Left lobe of liver (tissue), 2 donors: ENCODE data around the gene CMTM1. TPM values are rescaled to one million over a fixed set of nuclear protein-coding genes. Genes with fewer than 3 reads are reported as not detected.
"Not testable (repeated sequence)": the region's sequence is repeated elsewhere in the genome, so short reads cannot be mapped to it uniquely, and the experiment has no call there.

Source experiments
- ATAC-seq: fragments of 200-7000 bp; cut with Tn5 transposase; one replicate; pipeline ENCODE4 v1.9.1; 2020; ENCODE audit warnings: mild to moderate bottlenecking, moderate library complexity
- DNase-seq: peaks from one replicate; pipeline ENCODE4 v3.0.0-alpha.2; 2020; ENCODE audit warnings: low spot score
- total RNA-seq: library from RNA; stranded (reverse); gene quantifications from one replicate; pipeline ENCODE4 v1.2.1, GENCODE V29; 2021
- donor health status: DM: no; HTN: no; CAD: no; lungs with moderate emphysema.
- donor health status: DM: no; HTN: yes; CAD: no.

CMTM1 gene
- total RNA-seq, 1 donor from 2014 or later, result 0.98 TPM

GRCh38 chr16:66588981-66589713, 22.9 kb downstream of the CMTM1 start:
- ATAC-seq (peak; percentile 76), DNase-seq (no peak)

GRCh38 chr16:66590322-66590721, 24.1 kb downstream of the CMTM1 start:
- DNase-seq, result no peak
- no peak for ATAC-seq

- DNase-seq (no peak), ATAC-seq (no peak)
Measured at GRCh38 chr16:66591018-66591417, 24.8 kb downstream of the CMTM1 start.

DNA sequence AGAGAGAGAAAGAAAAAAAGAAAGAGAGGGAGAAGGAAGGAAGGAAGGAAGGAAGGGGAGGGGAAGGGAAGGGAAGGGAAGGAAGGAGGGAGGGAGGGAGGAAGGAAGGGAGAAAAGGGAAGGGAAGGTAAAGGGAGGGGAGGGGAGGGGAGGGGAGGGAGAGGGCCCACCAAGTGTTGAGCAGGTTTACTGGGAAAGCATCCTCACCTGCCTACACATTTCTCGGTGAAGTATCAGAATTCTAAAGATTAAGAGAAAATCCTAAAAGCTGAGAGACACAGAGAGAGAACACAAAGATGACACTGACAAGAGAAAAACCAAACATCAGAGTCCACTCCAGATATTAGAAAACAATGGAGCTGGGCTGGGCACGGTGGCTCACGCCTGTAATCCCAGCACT, 26.0 kb downstream of the CMTM1 start:
- ATAC-seq, result no peak
- no peak for DNase-seq

DNA sequence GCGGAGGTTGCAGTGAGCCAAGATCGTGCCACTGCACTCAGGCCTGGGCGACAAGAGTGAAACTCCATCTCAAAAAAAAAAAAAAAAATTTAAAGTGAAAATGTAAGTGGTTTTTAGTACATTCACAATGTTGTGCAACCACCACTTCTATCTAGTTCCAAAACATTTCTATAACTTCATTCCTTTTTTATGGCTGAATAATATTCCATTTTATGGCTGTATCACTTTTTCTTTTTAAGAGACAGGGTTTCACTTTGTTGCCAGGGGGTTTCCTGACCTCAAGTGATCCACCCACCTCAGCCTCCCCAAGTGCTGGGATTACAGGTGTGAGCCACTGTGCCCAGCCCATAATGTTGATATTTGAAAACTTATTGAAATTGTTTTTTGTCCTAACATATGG, 26.6 kb downstream of the CMTM1 start:
- ATAC-seq, result no peak

GRCh38 chr16:66594739-66595138, 28.5 kb downstream of the CMTM1 start:
- DNase-seq (no peak), ATAC-seq (no peak)

More for the DNA sequence above, 26.6 kb downstream of the CMTM1 start:
- DNase-seq, result no peak

- ATAC-seq, result not testable (repeated sequence)
Measured at GRCh38 chr16:66596559-66596958, 30.3 kb downstream of the CMTM1 start.

DNA sequence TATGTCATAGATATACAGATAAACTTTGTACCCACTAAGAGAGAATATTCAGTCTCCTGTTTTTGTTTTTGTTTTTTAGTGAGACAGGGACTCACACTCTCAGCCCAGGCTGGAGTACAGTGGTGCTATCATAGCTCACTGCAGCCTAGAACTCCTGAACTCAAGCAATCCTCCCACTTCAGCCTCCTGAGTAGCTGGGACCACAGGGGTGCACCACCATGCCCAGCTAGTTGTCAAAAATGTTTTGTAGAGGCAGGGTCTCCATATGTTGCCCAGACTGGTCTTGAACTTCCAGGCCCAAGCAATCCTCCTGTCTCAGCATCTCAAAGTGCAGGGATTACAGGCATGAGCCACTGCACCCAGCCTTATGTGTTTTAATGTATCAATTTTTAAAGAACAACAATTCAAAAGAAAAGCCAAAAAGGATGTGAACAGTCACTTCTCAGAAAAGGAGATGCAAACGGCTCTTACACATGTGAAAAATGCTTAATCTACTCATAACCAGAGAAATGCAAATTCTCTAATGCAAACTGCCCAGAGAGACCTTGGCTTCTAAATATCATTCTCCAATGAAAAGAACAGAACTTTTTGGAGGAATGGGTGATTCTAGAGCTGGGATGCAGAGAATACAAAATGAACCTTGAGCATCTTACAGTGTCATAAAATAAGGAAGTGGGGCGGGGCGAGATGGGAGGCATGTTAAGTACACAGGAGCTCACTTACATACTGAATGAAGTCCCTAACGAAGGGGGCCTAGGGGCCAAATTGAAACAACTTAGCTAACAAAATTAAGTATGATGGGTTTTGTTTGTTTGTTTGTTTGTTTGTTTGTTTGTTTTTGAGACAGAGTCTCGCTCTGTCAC, 31.0 kb downstream of the CMTM1 start:
- ATAC-seq (no peak), DNase-seq (no peak)

More at GRCh38 chr16:66596559-66596958, 30.3 kb downstream of the CMTM1 start:
- not testable (repeated sequence) for DNase-seq

GRCh38 chr16:66598111-66598510, 31.9 kb downstream of the CMTM1 start:
- DNase-seq (no peak), ATAC-seq (no peak)

GRCh38 chr16:66599726-66600125, 33.5 kb downstream of the CMTM1 start:
- no peak for DNase-seq
- ATAC-seq, result no peak

DNA sequence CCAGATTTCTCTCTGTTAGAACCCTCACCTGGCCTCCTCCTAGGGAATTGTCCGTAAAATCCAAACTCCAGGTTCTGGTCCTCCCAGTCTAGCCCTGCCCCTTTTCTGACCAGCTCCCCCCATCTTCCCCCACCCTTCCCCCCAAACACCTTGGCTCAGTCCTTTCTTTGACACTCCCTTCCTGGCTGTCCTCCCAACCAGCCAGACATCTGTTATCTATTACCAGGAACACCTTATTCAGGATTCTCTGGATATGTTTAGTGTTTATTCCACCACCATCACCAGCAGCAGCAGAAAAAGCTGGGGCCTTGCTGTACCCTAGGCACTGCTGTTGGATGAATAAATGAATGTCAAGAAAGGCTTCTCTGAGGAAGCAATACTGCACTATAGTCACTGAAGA, 34.2 kb downstream of the CMTM1 start:
- no peak for DNase-seq
- ATAC-seq, result no peak

DNA sequence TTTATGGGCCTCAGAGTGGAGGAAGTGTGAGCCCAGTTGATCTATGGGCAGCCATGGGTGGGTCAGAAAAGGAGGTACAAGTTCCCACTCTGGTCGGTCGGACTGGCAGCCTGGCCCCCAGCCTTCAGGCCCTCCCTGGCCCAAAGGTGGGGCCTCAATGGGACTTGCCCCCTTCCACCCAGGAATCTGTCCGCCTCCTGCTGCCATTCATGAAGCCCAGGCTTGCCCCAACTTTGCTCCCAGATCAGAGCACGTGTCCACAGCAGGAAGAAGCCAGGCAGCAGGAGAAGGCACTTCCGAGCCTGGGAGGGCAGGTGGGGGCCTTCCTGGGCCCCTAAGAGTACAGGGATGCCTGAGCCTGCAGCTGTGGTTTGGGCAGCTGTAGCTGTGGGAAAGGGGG, 35.2 kb downstream of the CMTM1 start:
- ATAC-seq (no peak), DNase-seq (no peak)

GRCh38 chr16:66603537-66604375, 37.5 kb downstream of the CMTM1 start:
- no peak for DNase-seq
- ATAC-seq, result peak; percentile 7

DNA sequence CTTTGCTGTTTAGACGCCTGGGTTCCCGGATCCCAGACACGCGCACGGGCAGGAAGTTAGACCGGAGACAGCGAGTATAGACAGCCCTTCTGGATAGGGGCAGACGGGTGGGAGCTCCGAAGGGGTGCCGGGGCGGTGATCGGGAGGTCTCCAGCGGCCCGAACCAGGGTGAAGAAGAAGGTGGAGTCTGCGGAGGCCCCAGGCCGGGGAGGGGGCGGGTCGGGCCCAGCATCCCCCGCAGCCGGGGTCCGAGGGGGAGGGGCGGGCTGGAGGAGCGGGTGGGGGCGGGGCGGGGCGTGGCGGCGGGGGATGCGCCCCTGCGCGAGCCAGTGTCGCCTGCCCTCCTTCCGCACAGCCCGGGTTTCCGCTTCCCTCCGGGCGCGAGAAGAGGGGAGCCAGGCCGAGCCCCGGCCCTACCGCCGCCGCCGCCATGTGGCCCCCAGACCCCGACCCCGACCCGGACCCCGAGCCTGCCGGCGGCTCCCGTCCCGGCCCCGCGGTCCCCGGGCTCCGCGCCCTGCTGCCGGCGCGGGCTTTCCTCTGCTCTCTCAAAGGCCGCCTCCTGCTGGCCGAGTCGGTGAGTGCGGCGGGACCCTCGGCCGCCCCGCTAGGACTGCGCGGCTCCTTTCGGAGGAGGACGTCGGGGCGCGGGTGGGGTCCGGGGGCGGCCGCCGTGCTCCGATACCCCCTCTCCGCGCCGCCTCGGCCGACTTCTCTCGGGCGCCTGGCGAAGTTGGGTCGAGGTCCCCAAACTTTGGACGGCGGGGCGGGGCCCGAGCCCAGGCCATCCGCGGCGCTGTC, 38.3 kb downstream of the CMTM1 start, which contains the start of gene CMTM3:
TSS of gene CMTM3 (plus strand) at position 329 of the 801 bp plus-strand sequence. CDS start at position 431, 102 bp downstream.
- ATAC-seq (peak; percentile 72), DNase-seq (peak; percentile 59)

- DNase-seq (no peak), ATAC-seq (peak; percentile 27)
Measured at GRCh38 chr16:66605177-66605978, 39.1 kb downstream of the CMTM1 start.

DNA sequence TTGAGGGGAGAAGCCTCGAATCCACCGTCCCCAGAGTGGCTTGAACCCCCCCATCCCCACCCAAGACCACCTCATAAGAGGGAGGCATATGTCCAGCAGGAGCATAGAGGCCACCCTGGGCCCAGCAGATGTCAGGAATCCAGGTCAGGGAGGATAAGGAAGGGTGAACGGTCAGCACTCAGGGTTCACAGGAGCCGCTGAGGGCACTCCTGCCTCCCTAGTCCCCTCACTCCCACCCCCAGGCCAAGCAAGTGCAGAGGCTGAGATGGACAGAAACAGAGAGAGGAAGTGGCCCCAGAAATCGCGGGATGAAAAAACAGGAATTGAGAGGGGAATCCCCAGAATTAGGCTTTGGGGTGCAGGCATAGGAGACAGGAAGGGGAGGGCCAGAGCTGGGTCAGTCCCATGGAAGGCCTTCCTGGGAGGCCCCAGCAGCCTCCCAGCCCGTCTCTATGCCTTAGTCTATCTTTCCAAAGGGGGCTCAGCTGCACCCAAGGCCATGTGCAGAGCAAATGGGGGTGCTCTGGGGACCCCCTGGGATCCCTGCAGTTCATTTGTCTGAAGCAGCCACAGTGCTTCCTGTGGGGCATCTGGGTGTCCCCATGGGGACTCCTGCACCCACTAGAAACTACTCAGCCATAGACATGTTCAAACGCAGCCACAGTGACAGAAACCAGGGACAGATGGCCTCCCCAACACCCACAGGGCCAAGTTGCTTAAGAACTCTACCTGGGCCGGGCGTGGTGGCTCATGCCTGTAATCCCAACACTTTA, 39.9 kb downstream of the CMTM1 start:
- ATAC-seq, result no peak

DNA sequence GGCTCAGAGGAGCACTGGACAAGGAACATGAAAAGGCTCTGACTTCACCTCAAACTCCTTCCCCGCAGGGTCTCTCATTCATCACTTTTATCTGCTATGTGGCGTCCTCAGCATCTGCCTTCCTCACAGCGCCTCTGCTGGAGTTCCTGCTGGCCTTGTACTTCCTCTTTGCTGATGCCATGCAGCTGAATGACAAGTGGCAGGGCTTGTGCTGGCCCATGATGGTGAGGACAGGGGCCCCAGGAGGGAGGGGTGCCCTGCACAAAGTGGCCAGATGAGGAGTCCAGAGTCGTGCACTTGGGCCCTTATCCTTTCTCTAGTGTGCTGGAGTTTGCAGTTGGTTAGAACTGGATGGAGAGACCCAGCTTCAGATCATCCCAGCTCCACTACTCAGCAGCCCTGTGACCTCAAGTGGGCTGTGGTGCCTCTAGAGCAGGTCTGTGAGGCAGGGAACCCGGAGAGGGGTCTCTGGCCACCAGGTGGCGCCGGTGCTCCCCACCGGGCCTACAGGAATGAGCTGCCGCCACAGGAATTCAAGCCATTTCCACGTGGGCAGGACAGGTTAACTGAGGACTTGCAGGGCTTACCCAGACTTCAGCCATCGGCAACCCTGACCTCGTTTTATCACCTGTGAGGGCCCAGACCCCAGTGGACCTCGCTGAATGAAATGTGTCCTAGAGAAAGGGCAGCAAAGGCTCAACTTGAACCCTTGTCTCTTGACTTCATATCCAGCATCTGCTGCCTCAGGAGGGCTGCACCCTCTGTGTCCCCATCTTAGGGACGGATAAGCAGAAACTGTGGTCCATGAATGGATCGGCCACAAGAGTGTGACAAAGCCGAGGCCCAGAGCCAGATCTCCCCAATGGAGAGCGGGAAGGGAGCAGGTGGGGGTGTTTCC, 42.3 kb downstream of the CMTM1 start:
- ATAC-seq, result peak; percentile 89

More for the DNA sequence above, 39.9 kb downstream of the CMTM1 start:
- DNase-seq, result no peak

DNA sequence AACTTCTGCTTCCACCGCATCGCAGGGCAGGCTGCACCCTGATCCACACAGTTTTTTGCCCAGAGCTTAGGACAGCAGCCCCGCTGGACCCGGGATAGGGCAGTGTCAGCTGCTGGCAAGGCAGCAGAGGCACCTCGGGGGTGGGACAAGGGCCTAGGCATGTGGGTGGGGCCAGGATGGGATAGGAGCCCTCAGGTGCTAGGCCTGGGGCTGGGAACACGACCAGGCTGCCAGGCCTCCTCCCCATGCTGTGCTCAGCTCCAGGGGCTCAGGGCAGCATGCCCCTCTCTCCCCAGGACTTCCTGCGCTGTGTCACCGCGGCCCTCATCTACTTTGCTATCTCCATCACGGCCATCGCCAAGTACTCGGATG, 42.9 kb downstream of the CMTM1 start:
- ATAC-seq (no peak), DNase-seq (no peak)

More for the DNA sequence above, 42.3 kb downstream of the CMTM1 start:
- peak; percentile 86 for DNase-seq
